K562 (cell line): ENCODE data around the gene MACROD2. TPM values are rescaled to one million over a fixed set of nuclear protein-coding genes. Genes with fewer than 3 reads are reported as not detected.

Source experiments
- ATAC-seq: fragments of 200-7000 bp; cut with Tn5 transposase; 3 replicates; pipeline ENCODE4 v1.9.1; 2020; ENCODE audit warnings: moderate library complexity
- BruUV-seq: library from RNA; stranded (reverse); fragments of 400-500 nt; replicated peaks from 2 replicates; lab custom pipeline; 2021; lab: Mats Ljungman, UMichigan
- CTCF ChIA-PET: fragments of 300-600 bp; formaldehyde crosslinking; extraction: SDS; loops from one replicate; lab custom pipeline; 2021; ENCODE audit warnings: low intra/inter-chr PET ratio; lab: Yijun Ruan, JAX
- POLR2A ChIA-PET: fragments of 300-600, 350-650 bp; sonication (Branson Sonifier 250); formaldehyde crosslinking; extraction: SDS; loops from one replicate; lab custom pipeline; 2021; ENCODE audit warnings: antibody characterized with exemption, inconsistent platforms; lab: Yijun Ruan, JAX
- DNase-seq, 4 experiments: peaks; one replicate each; pipeline versions ENCODE4 v3.0.0 to v3.0.0-alpha.2; 2011 to 2018; ENCODE audit warnings: low spot score in 3 of 4, mixed read lengths in 3 of 4; ENCODE audit errors: extremely low read depth in 1 of 4
- FAIRE-seq: peaks from 2 replicates; lab custom pipeline; 2011; peaks lifted over from hg19 to GRCh38; lab: Jason Lieb, UNC
- H2AFZ ChIP-seq: 2 replicates; pipeline ENCODE4 v1.6.0; 2011; ENCODE audit warnings: low read depth, low read length, control low read depth, inconsistent platforms
- H3K27ac ChIP-seq: fragments of 200-600 bp; 3 replicates; pipeline ENCODE4 v1.8.0; 2011; ENCODE audit warnings: low read depth, mild to moderate bottlenecking, control low read depth, inconsistent platforms, low read length, moderate library complexity, mixed read lengths; ENCODE audit errors: extremely low read depth
- H3K27me3 ChIP-seq, 2 experiments: fragments of 300-600 bp in 1 of 2; 2 replicates in 1 of 2; 3 replicates in 1 of 2; pipeline versions ENCODE4 v1.6.0 to v1.8.0; 2011; ENCODE audit warnings: inconsistent platforms in 2 of 2, low read length in 2 of 2, mild to moderate bottlenecking in 1 of 2, mixed read lengths in 1 of 2, moderate library complexity in 1 of 2; ENCODE audit not compliant: control insufficient read depth in 2 of 2, insufficient read depth in 2 of 2
- H3K36me3 ChIP-seq: fragments of 300-600 bp; 3 replicates; pipeline ENCODE4 v1.8.0; 2011; ENCODE audit warnings: mild to moderate bottlenecking, low read length, inconsistent platforms; ENCODE audit not compliant: control insufficient read depth, insufficient read depth
- H3K4me1 ChIP-seq, 2 experiments: fragments of 200-600 bp in 1 of 2; replicated peaks in 1 of 2; 2 replicates in 1 of 2; 3 replicates in 1 of 2; pipeline versions ENCODE4 v1.5.1 to v1.8.0; 2011; ENCODE audit warnings: inconsistent platforms in 2 of 2, low read length in 2 of 2, mild to moderate bottlenecking in 1 of 2, mixed read lengths in 1 of 2, moderate library complexity in 1 of 2; ENCODE audit not compliant: control insufficient read depth in 2 of 2, insufficient read depth in 2 of 2
- H3K4me2 ChIP-seq: 2 replicates; pipeline ENCODE4 v1.6.1; 2011; ENCODE audit warnings: low read length, control low read depth, inconsistent platforms, mixed read lengths; ENCODE audit not compliant: insufficient read depth
- H3K4me3 ChIP-seq: fragments of 200-600 bp; sonication (generic), shearing (Covaris generic); 2 replicates; pipeline ENCODE4 v1.5.1; 2016; ENCODE audit warnings: control low read depth, inconsistent platforms
- H3K79me2 ChIP-seq: fragments of 200-600 bp; 3 replicates; pipeline ENCODE4 v1.8.0; 2011; ENCODE audit warnings: low read length, inconsistent platforms; ENCODE audit not compliant: control insufficient read depth, insufficient read depth
- H3K9ac ChIP-seq, 2 experiments: 2 replicates each; pipeline versions ENCODE4 v1.6.0 to v1.6.1; 2011; ENCODE audit warnings: low read depth in 2 of 2, low read length in 2 of 2, control low read depth in 1 of 2, inconsistent platforms in 1 of 2, mild to moderate bottlenecking in 1 of 2, mixed read lengths in 1 of 2; ENCODE audit not compliant: insufficient read depth in 1 of 2
- H3K9me1 ChIP-seq: one replicate; pipeline ENCODE4 v1.6.0; 2011; ENCODE audit warnings: inconsistent platforms, mild to moderate bottlenecking, low read length, moderate library complexity; ENCODE audit not compliant: control insufficient read depth, insufficient read depth
- H3K9me3 ChIP-seq: replicated peaks from 2 replicates; pipeline ENCODE4 v1.5.1; 2011; ENCODE audit warnings: low read depth, low read length, inconsistent platforms; ENCODE audit not compliant: control insufficient read depth, insufficient read depth
- H4K20me1 ChIP-seq: replicated peaks from 2 replicates; pipeline ENCODE4 v1.6.1; 2011; ENCODE audit warnings: low read length, inconsistent platforms, mixed read lengths; ENCODE audit not compliant: control insufficient read depth, insufficient read depth
- MIER1 ChIP-seq: fragments of 450-650 bp; IDR thresholded peaks from 2 replicates; pipeline ENCODE4 v1.6.1; 2016; ENCODE audit warnings: antibody characterized with exemption, mild to moderate bottlenecking, low read depth
- NCOA1 ChIP-seq: fragments of 450-650 bp; IDR thresholded peaks from 2 replicates; pipeline ENCODE4 v1.6.1; 2016; ENCODE audit warnings: low read depth
- NUFIP1 ChIP-seq: fragments of 450-650 bp; IDR thresholded peaks from 2 replicates; pipeline ENCODE4 v1.6.1; 2018; ENCODE audit not compliant: partially characterized antibody
- PURB ChIP-seq: sonication (generic); formaldehyde crosslinking; IDR thresholded peaks from 2 replicates; pipeline ENCODE4 v1.9.0; 2021; ENCODE audit warnings: low read depth, mild to moderate bottlenecking, missing genetic modification reagents
- SRSF7 ChIP-seq: fragments of 200-400 bp; formaldehyde crosslinking; optimal IDR thresholded peaks from 2 replicates; pipeline ENCODE3; 2017; ENCODE audit warnings: mild to moderate bottlenecking, low read depth, low read length
- YBX1 ChIP-seq: fragments of 450-650 bp; IDR thresholded peaks from 2 replicates; pipeline ENCODE4 v1.7.1; 2016; ENCODE audit warnings: mild to moderate bottlenecking
- ZBED1 ChIP-seq: IDR thresholded peaks from 2 replicates; pipeline ENCODE4 v1.6.1; 2014
- WGBS: fragments of 100-300 bp; shearing (Covaris generic); methylation state at CpG from one replicate; pipeline ENCODE4 v1.1.6; 2016; ENCODE audit warnings: low coverage, mixed read lengths; ENCODE audit not compliant: insufficient coverage; ENCODE audit errors: missing lambda C conversion rate; 5-methylcytosine and 5-hydroxymethylcytosine counted together
- in situ Hi-C: fragments of 300-500 bp; cut with MboI; formaldehyde crosslinking; loops from 4 replicates; pipeline ENCODE4 v1.15.0; 2018; ENCODE audit warnings: inconsistent platforms, mixed read lengths
- intact Hi-C: fragments of 100-400 bp; cut with micrococcal nuclease; formaldehyde crosslinking; loops from 2 replicates; pipeline ENCODE4 v1.14.2; 2022
- polyA plus RNA-seq, 8 experiments: library from polyadenylated mRNA; depleted of rRNA in 4 of 8; stranded (reverse) in 5 of 8; unstranded in 3 of 8; fragments of >200 nt; fragmentation: Nextera tagmentation in 2 of 8; fragmentation: Illumina TruSeq in 1 of 8; extraction: Ambion mirVana in 2 of 8; extraction: Trizol in 1 of 8; gene quantifications; 2 replicates each; pipeline versions ENCODE4 v1.2.1 to v1.2.3, GENCODE V29; 2011 to 2014; ENCODE audit warnings: inconsistent platforms in 1 of 8, missing spikeins in 1 of 8
- total RNA-seq, 7 experiments: library from RNA; depleted of rRNA in 6 of 7; stranded (reverse); fragments of >200 nt in 6 of 7; fragmentation: Illumina TruSeq in 2 of 7; extraction: Trizol in 2 of 7; gene quantifications; 2 replicates each; pipeline versions ENCODE4 v1.2.1 to v1.2.3, GENCODE V29; 2011 to 2021; ENCODE audit warnings: low replicate concordance in 1 of 7
- TF ChIP-seq, protein P1 (sequence below): fragments of 450-650 bp; conservative IDR thresholded peaks from 2 replicates; pipeline ENCODE4 v1.6.1; 2016; ENCODE audit warnings: missing genetic modification characterization, low read depth, mild to moderate bottlenecking, missing compliant biosample characterization, moderate library complexity
- TF ChIP-seq, protein P2 (sequence below): fragments of 450-650 bp; formaldehyde crosslinking; IDR thresholded peaks from 2 replicates; pipeline ENCODE4 v1.4.0; 2020; ENCODE audit warnings: mild to moderate bottlenecking

MACROD2 gene
- total and polyA plus RNA-seq, 9 of the 15 experiments (the other 6 are each of a cell fraction or from before 2014, with no cell fraction given), result not detected

DNA sequence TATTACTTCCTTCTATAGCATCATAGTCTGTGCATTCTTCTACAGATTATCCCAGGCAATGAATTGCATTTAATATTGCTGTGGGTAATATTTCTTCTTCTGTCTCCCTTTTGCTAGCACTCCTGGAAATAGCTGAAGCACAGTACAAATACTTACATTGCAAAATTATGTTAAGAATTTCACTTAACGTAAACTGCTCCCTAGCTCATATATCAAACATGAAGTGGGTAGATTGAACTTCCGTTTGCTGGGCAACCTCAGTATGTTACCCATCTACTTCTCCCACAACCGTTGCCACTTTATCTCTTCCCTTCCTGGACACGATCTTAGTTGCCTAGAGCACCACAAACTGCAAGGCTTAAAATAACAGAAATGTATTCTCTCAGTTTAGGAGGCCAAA lies 1614.6 kb downstream of the MACROD2 start:
- no peak overlapping the region for H3K27ac ChIP-seq
- CTCF ChIA-PET, result no interaction called here
- no peaks in the 10 kb centered on the region for H3K27me3 ChIP-seq
- TF ChIP-seq NUFIP1 (no peak), NCOA1 (no peak), SRSF7 (no peak), ZBED1 (no peak), PURB (CRISPR knock-in tag) (no peak), MIER1 (no peak), YBX1 (no peak)
- TF ChIP-seq, protein P1, sequence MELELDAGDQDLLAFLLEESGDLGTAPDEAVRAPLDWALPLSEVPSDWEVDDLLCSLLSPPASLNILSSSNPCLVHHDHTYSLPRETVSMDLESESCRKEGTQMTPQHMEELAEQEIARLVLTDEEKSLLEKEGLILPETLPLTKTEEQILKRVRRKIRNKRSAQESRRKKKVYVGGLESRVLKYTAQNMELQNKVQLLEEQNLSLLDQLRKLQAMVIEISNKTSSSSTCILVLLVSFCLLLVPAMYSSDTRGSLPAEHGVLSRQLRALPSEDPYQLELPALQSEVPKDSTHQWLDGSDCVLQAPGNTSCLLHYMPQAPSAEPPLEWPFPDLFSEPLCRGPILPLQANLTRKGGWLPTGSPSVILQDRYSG, result no peak
- TF ChIP-seq, protein P2, sequence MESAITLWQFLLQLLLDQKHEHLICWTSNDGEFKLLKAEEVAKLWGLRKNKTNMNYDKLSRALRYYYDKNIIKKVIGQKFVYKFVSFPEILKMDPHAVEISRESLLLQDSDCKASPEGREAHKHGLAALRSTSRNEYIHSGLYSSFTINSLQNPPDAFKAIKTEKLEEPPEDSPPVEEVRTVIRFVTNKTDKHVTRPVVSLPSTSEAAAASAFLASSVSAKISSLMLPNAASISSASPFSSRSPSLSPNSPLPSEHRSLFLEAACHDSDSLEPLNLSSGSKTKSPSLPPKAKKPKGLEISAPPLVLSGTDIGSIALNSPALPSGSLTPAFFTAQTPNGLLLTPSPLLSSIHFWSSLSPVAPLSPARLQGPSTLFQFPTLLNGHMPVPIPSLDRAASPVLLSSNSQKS, result no peak
- no peaks in the 10 kb centered on the region for H3K4me1 ChIP-seq
- POLR2A ChIA-PET, result no interaction called here
- FAIRE-seq (no peak), ATAC-seq (no peak), DNase-seq (no peak)
- no peaks in the 10 kb centered on the region for H3K36me3 ChIP-seq
- no peaks in the 10 kb centered on the region for H4K20me1 ChIP-seq
- WGBS, result 0% methylated on average over 4 of the region's 4 CpGs
- intact Hi-C loops, result no loop called here
- in situ Hi-C loops, result no loop called here
- no peak overlapping the region for H3K4me3 ChIP-seq
- H3K9ac ChIP-seq, result no peak overlapping the region
- BruUV-seq, result no TSS peak
- H3K9me1 ChIP-seq, result no peaks in the 10 kb centered on the region
- H2AFZ ChIP-seq, result no peak overlapping the region
- no peaks in the 10 kb centered on the region for H3K9me3 ChIP-seq
- H3K4me2 ChIP-seq, result no peak overlapping the region
- H3K79me2 ChIP-seq, result no peaks in the 10 kb centered on the region
